IMR-90 (cell line): Measurements from ENCODE around the gene SERPINF2.

Experiments
- USF2 ChIP-seq: fragments of 150-350 bp; IDR thresholded peaks from 2 replicates; pipeline ENCODE4 v1.6.1; 2017; ENCODE audit warnings: mild to moderate bottlenecking, antibody characterized with exemption, low read length, low read depth
- TF ChIP-seq, protein P1 (sequence below): conservative IDR thresholded peaks from 2 replicates; pipeline ENCODE4 v1.5.1; 2012; ENCODE audit warnings: mild to moderate bottlenecking, low read depth, low read length, improper control_type of control experiment

DNA sequence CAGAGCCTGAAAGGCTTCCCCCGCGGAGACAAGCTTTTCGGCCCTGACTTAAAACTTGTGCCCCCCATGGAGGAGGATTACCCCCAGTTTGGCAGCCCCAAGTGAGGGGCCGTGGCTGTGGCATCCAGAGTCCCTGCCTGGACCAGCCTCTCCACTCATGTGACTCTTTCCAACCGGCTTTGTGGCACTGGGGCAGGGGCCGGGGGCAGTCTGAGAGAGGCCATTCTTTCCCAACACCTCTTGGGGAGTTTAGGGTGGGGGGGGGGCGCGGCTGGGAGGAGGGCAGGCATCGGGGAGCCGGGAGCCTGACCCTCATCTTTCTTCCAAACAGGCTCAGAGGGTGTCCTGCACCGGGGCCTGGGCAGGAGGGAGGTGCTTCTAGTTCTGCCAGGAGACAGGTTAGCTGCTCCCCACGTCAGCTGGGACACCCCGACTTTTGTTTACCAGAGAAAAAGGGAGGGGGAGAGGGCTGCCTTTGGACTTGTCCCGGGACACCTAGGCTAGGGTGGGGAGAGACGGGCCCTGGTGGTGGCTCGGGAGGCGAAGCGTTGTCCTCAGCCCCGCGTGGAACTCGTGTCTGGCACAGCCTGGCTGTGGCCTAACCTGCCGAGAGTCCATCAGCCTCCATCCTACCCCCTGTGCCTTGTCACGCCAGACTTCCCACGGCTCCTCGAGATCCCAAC is 11.9 kb downstream of the SERPINF2 start:
- TF ChIP-seq, protein P1, sequence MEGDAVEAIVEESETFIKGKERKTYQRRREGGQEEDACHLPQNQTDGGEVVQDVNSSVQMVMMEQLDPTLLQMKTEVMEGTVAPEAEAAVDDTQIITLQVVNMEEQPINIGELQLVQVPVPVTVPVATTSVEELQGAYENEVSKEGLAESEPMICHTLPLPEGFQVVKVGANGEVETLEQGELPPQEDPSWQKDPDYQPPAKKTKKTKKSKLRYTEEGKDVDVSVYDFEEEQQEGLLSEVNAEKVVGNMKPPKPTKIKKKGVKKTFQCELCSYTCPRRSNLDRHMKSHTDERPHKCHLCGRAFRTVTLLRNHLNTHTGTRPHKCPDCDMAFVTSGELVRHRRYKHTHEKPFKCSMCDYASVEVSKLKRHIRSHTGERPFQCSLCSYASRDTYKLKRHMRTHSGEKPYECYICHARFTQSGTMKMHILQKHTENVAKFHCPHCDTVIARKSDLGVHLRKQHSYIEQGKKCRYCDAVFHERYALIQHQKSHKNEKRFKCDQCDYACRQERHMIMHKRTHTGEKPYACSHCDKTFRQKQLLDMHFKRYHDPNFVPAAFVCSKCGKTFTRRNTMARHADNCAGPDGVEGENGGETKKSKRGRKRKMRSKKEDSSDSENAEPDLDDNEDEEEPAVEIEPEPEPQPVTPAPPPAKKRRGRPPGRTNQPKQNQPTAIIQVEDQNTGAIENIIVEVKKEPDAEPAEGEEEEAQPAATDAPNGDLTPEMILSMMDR = no peak
- no peak for TF ChIP-seq USF2
